Vagina (tissue), 2 donors: Measurements from ENCODE around the gene SH2D3C.

Experiments used
- CTCF ChIP-seq, 3 experiments: fragments of 450-650 bp in 2 of 3; fragments of 200-600 bp in 1 of 3; sonication (generic) in 1 of 3; IDR thresholded peaks; one replicate each; pipeline ENCODE4 v1.5.1; 2017 to 2019; ENCODE audit warnings: antibody characterized with exemption in 3 of 3, mild to moderate bottlenecking in 2 of 3, moderate library complexity in 2 of 3
- POLR2A ChIP-seq, 2 donors: fragments of 450-650 bp; IDR thresholded peaks; one replicate each; pipeline ENCODE4 v1.6.1; 2017; ENCODE audit warnings: antibody characterized with exemption in 2 of 2, mild to moderate bottlenecking in 2 of 2, moderate library complexity in 2 of 2

GRCh38 chr9:127805620-127806019, 27.2 kb upstream of the SH2D3C start:
- TF ChIP-seq POLR2A (IDR thresholded peaks at IDR 0.05) (no peak), CTCF (IDR thresholded peaks at IDR 0.05) (no peak)
